ENCODE results near the gene GFRA4.

The GFRA4 gene

DNA sequence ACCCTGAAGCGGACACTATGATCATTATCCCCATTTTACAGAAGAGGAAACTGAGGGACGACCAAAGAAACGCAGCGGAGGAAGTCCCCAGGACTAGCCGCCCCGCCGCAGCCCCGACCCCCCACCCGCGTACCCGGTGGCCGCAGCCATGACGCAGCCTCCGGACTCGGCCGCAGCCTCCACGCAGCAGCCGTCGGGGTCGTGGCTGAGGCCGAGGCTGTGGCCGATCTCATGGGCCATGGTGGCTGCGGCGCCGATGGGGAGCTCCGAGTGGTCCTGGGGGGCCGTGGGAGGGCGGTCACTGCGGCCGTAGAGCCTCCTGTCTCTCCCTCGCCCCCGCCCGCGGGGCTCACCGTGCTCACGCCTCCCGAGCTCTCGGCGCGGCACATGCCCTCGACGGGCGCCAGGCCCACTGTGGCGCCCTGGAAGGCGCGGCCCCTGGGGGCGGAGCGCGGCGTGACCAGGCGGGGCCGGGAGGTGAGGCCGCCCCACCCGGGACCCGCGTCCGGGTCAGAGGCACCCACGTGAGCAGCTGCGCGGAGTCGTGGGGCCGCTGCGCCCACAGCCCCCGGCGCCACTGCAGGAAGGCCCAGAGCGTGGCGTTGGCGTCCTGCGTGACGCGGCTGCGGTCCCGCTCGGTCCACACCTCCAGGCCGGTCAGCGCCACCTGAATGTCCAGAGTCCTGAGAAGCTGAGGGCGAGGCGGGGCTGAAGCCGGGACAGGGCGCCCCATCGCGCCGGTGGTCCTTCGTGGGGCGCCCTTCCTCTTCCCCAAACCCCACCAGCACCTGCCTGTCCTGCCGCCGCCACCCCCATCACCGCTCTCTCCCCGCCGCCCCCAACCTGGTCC is 10.2 kb upstream of the GFRA4 start:
- DNase-seq (ENCODE audit: low spot score): no peak

- DNase-seq (ENCODE audit: low spot score): no peak
Observed at GRCh38 chr20:3672547-3673171, 9.5 kb upstream of the GFRA4 start.

DNA sequence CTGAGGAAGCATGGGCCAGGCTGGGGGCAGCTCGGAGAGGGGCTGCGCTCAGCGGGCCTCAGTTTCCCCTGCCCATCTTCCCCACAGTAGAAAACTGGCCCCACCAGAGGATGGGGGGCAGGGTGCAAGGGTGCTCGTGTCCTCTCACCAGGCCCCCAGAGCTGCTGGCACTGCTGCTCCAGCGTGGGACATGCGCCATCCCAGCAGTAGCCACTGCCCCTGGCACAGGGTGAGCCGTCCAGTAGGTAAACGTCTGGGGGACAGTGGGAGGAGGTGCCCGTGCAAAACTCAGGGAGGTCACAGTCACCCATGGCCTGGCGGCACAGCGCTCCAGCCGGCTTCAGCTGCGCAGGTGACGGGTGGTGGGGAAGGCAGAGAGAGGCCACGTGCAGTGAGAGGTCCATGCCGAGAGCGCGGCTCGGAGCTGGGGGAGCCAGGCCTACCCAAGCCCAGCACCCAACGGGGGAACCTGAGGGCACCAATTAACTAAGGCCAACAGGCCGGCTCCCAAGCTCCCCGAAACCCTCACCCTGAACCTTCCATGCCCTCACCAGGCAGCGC is 8.9 kb upstream of the GFRA4 start:
- no peak for DNase-seq (ENCODE audit: low spot score)

DNA sequence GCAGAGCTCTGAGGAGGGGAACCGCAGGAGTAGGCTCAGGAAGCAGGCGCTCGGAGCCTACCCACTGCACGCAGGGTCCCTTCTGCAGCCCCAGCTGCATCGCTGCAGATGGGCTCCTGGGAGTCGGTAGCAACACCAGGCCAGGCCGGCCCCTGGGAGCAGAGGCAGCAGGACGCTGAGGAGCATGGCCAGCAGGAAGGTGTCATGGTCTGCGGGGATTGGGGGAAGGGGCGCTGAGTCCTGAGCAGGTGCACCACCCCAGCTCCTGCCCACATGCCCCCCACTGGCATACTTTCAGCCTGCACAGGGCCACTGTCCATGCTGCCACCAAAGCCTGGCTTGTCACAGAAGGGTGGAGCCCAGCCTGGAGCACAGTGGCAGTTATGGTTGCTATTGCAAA is 7.7 kb upstream of the GFRA4 start:
- no peak for DNase-seq (ENCODE audit: low spot score)

DNA sequence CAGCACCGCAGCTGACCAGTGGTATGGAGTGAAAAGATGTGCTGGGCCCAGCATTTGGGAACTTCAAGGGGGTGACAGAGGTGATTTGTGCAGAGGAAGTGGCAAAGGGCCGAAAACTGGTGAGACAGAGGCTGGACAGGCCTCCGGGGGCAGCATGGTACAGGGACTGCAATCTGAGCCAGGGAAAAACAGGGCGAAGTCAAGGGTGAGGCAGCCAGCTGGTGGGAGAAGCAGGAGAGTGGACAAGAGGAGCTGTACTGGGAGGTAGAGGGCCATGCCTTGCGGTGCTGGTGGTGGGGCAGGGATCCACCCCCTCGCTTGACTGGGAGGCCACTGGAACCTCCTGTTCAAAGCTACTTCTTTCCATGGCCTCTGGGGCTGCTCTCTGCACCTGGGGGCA is 7.3 kb upstream of the GFRA4 start:
- no peak for DNase-seq (ENCODE audit: low spot score)

DNA sequence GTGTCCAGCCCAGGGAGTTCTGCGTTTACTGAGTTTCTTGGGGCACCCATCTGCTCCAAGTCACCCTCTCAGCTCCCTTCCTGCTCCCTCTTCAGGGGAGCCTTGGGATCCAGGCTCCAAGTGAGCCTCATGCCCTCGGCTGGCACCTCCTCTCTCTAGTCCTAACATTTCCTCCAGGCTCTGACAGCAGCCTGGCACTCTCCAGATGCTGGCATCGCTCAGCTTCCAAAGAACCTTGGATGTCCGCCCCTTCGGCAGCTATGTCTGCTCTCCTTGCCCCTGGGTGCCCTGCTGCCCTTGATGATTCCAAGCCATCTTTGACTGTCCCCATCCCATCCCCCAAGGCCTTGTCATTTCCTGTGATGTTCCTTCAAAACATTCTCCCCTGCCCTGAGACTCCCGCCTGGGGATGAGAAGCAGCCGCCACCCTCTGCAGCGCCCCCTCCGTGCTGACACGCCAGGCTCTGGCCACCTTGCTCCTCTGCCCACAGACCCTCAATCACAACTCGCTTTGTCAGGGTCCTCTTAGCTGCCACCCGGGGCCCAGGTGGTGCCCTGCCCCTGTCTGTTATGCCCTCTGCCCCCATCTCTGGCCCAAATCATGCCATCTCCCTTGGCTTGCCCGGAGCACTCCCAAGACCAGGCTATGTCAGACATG is 6.6 kb upstream of the GFRA4 start:
- DNase-seq (ENCODE audit: low spot score): no peak

GRCh38 chr20:3667434-3668037 is 4.3 kb upstream of the GFRA4 start:
- DNase-seq (ENCODE audit: low spot score): no peak

DNA sequence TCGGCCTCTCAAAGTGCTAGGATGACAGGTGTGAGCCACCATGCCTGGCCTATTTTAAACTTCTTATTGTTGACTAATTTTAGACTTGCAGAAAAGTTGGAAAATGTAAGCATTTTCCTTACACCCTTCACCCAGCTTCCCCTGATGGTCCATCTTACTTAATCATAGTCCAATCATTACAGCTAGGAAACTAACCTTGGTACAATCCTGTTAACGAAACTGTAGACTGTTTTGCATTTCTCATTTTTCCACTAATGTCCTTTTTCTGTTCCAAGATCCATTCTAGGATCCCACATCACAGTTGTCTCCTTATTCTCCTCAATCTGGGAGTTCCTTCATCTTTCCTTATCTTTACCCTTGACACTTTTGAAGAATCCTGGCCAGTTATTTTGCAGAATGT is 659 bp upstream of the GFRA4 start:
- DNase-seq (ENCODE audit: low spot score): no peak

GRCh38 chr20:3661814-3662665 is 1.2 kb downstream of the GFRA4 start:
- peak; percentile 55 for DNase-seq (ENCODE audit: low spot score)

GRCh38 chr20:3661060-3661813 is 2.0 kb downstream of the GFRA4 start:
- peak; percentile 52 for DNase-seq (ENCODE audit: low spot score)

DNA sequence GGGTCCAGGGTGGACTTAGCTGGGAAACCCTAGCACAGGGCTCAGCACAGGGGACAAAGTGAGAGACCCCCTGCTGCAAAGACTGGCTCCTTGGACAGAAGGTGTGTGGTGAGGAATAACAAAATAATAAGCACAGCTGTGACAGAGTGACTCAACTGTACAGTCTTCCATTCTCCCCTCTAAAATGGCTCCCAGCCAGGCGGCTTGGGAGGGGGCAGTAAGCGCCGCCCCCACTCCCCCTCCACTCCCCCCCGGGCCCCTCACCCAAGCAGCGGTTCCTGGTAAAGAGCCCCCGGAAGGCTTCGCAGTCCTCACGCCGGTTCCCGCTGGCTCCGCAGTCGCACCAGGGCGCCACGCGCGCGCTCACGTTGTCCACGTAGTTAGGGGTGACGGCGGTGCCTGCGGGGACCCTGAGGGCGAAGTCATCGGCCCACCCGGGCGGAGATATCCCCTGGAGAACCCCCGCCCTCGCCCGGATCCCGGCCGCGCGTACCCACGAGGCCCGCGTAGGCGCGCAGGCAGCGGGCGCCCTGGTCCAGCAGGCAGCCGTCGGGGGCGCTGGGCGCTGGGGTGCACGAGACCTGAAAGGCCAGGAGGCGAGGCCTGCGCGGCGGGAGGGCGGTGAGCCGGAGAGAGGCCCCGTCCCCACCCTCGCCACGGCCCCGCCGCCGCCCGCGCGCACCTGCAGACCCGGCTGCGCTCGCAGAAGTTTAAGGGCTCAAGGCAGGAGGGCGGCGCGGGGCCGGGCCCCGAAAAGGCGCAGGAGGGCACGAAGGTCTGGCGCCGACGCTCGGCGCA is 2.7 kb downstream of the GFRA4 start:
- DNase-seq (ENCODE audit: low spot score): peak; percentile 54

- DNase-seq (ENCODE audit: low spot score): peak; percentile 40
Observed at GRCh38 chr20:3659492-3660261, 3.5 kb downstream of the GFRA4 start.

GRCh38 chr20:3658716-3659491 is 4.3 kb downstream of the GFRA4 start:
- peak; percentile 50 for DNase-seq (ENCODE audit: low spot score)

DNA sequence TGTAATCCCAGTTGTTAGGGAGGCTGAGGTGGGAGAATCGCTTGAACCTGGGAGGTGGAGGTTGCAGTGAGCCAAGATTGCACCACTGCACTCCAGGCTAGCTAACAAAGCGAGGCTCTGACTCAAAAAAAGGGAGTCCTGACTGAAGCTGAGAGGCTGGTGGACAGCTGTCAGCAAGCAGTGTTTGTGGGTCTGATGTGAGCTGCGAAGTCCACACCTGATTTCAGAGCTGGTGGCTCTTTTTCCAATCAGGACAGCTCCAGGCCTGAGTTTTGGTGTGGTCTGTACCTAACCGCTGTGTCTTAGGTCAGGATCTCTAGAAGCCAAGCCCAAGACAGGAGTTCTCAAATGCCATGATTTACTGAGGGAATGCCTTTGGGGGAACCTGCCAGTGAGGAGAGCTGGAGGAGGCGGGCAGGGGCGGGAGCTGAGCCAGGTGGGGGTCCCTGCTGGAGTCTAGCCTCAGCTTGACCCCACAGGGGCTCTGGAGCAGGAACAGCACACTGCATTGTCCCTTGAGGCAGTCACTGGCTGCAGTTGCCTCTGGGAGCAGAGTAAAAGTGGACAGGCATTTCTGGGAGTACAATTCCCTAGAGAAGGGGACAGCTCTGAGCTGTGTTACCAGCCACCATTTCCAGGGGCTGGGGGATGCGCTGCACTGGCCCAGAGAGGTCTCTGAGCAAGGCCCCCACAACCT is 5.0 kb downstream of the GFRA4 start:
- peak; percentile 42 for DNase-seq (ENCODE audit: low spot score)

- no peak for DNase-seq (ENCODE audit: low spot score)
Observed at GRCh38 chr20:3655131-3655405, 8.1 kb downstream of the GFRA4 start.

GRCh38 chr20:3654326-3655130 is 8.7 kb downstream of the GFRA4 start:
- no peak for DNase-seq (ENCODE audit: low spot score)

DNA sequence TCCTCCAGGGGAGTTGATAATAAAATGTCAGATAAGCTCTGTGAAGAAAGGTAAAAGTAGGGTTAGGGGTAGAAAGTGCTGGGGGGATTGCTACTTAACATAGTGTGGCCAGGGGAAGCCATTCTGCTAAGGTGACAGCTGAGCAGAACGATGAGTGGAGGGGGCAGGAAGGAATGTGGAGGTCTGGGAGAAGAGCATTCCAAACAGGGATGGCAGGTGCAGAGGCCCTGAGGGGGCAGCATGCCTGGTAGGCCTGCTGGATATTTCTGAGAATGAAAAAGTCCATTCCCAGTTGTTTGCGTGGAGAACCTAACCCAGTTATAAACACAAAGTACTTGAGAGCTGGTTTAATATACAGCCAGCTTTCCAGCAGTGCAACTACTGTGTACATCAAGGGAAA is 9.3 kb downstream of the GFRA4 start:
- DNase-seq (ENCODE audit: low spot score): no peak
